NOMO-1 treated with DMSO at 0.1 percent for 48 hours (cell line): ENCODE data around the gene EARS2.
"Not testable (repeated sequence)": the region's sequence is repeated elsewhere in the genome, so short reads cannot be mapped to it uniquely, and the experiment has no call there.

Source experiments
- DNase-seq: peaks from one replicate; lab custom pipeline; 2025; ENCODE audit not compliant: unreplicated experiment; lab: John Stamatoyannopoulos, UW

EARS2 gene

DNA sequence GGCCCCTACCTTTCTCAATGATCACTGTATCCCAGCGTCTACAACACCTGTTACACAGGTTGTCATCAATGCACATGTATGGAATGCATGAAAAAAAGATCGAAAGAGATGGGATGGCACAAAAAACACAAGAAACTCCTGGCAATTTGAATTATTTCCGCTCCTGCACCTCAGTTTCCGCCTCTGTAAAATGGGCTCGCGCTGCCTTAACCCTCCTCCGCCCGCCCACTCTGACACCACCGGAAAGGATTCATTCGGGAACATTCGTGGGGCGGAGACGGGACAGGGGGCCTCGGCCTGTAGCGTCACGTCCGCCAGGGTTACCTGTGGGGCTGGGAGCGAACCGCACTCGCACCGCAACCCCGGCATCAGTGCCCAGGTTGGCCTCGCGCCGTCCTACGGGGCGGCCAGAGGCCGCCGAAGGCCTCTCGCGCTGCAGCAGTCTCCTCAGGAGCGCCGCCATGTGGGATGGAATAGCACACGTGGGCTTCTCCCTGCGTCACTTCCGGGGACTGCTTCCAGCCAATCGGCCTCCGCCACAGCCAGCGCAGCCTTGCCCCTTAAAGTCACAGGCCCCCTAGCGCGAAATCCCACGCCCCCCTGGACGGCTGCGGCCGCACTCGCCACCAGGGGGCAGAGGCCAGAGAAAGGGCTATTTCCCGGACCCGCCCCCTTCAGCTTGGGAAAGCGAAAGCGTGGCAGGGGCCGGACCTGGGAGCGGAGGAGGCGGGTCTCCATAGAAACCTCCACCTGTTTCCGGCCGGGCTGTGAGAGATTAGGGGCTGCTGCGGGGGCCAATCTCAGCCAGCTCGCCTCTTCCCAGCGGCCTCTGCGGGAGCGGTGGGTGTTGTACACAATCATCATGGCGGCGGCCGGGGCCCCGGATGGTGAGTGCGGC lies at the start of gene EARS2, which contains the start of gene UBFD1:
Gene EARS2 (minus strand): TSS at position 470 of the 898 bp plus-strand sequence. CDS start 7 bp downstream, at position 463.
Gene UBFD1 (plus strand): TSS at position 847 of the 898 bp plus-strand sequence. CDS start 16 bp downstream, at position 863.
- DNase-seq: peak; percentile 98

DNA sequence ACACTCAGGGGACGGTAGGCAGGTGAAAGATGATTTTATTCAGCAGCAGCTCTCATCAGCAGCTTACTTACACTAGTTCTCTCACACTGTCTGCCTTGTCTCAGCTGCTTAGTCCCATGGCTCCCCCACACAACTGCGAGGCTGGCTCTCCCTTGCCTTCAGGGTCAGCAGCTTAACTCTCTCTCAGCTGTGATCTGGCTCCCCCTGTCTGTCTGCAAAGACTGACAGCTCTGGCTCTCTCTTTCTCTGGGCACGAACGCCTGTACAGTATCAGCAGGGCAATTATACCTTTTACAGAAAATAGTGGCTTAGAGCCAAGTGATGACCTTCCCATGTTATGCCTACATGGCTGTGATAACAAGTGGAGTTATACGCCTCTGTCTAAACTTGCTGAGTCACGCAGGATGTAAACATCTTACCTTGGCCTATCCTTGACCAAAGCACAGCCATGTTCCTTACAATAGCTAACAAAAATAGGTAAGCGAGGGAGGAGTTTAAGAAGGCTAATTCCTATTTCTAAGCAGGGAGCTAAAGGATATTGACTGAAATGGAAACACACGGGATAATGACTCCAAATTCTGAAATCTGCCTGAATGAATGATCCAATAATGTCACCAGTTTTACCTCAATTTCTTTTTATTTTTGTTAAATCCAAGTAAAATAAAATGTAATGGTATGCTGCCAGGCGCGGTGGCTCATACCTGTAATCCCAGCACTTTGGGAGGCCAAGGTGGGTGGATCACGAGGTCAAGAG lies 40.0 kb upstream of the EARS2 start:
- DNase-seq: peak; percentile 62

- DNase-seq: peak; percentile 88
Observed at GRCh38 chr16:23595951-23596720, 39.0 kb upstream of the EARS2 start, which contains the start of gene NDUFAB1. Gene NDUFAB1, minus strand, starts transcription at chr16:23596316. Its CDS starts 26 bp downstream, at chr16:23596290.

GRCh38 chr16:23595246-23595950 lies 38.2 kb upstream of the EARS2 start:
- DNase-seq: no peak

DNA sequence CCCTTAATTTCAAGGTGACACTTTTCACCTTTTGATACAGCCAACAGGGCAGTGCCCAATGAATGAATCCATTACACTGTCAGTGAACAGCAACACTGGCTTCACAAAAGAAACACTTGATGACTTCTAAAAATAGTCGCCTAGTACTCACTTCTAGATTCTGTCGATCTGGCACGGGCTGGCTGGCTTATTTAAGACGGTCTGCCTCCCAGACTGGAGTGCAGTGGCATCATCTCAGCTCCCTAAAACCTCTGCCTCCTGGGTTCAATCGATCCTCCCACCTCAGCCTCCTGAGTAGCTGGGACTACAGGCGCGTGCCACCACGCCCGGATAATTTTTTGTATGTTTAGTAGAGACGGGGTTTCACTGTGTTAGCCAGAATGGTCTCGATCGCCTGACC lies 37.0 kb upstream of the EARS2 start:
- no peak for DNase-seq

GRCh38 chr16:23590181-23590580 lies 33.0 kb upstream of the EARS2 start:
- DNase-seq: no peak

GRCh38 chr16:23587726-23588125 lies 30.6 kb upstream of the EARS2 start:
- no peak for DNase-seq

- DNase-seq: no peak
Observed at GRCh38 chr16:23584186-23585076, 27.3 kb upstream of the EARS2 start.

DNA sequence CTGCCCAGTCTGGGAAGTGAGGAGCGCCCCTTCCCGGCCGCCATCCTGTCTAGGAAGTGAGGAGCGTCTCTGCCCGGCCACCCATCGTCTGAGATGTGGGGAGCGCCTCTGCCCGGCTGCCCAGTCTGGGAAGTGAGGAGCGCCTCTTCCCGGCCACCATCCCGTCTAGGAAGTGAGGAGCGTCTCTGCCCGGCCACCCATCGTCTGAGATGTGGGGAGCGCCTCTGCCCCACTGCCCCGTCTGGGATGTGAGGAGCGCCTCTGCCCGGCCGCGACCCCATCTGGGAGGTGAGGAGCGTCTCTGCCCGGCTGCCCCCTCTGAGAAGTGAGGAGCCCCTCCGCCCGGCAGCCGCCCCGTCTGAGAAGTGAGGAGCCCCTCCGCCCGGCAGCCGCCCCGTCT lies 26.1 kb upstream of the EARS2 start:
- DNase-seq: not testable (repeated sequence)

- no peak for DNase-seq
Observed at GRCh38 chr16:23581764-23582163, 24.6 kb upstream of the EARS2 start.

GRCh38 chr16:23580391-23580790 lies 23.2 kb upstream of the EARS2 start:
- no peak for DNase-seq

DNA sequence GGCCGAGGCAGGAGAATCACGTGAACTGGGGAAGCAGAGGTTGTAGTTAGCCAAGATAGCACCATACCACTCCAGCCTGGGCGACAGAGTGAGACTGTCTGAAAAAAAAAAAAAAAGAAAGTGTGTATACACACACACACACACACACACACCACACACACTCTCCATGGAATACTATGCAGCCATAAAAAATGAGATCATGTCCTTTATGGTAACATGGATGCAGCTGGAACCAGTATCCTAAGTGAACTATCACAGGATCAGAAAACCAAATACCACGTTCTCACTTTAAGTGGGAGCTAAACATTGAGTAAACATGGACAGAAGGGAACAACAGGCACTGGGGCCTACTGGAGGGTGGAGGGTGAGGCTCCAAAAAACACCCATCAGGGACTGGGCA lies 22.2 kb upstream of the EARS2 start:
- no peak for DNase-seq

GRCh38 chr16:23578101-23578830 lies 21.1 kb upstream of the EARS2 start:
- peak; percentile 15 for DNase-seq

GRCh38 chr16:23577493-23577892 lies 20.3 kb upstream of the EARS2 start:
- DNase-seq: no peak

GRCh38 chr16:23575834-23576233 lies 18.7 kb upstream of the EARS2 start:
- no peak for DNase-seq

GRCh38 chr16:23573817-23574216 lies 16.7 kb upstream of the EARS2 start:
- no peak for DNase-seq

GRCh38 chr16:23572394-23572793 lies 15.2 kb upstream of the EARS2 start:
- no peak for DNase-seq

DNA sequence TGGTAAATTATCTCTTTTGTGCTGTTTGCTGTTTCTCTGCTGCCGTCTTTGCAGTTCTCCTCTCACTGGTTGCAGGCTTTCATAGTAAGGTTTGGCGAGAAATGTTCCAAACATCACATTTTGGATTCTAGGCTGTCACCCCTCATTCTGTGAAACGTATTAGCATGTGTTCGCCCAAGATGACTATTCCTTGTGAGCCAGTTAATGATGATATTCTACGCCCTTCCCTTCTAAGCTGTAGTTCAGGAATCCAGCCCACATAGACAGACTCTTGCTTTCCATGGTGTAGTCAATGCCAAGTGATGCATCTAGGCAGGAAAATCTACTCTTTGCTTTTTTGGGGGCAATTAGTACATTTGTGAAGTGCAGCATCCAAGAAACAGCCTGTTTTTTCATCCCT lies 14.7 kb upstream of the EARS2 start:
- no peak for DNase-seq
